Aorta (tissue), 5 donors: Measurements from ENCODE around the gene PTGER2. TPM values are rescaled to one million over a fixed set of nuclear protein-coding genes. Genes with fewer than 3 reads are reported as not detected.

Source experiments
- ATAC-seq: fragments of 200-7000 bp; cut with Tn5 transposase; one replicate; pipeline ENCODE4 v1.9.1; 2022; ENCODE audit warnings: moderate library complexity; ENCODE audit not compliant: low FRiP score
- DNase-seq, 2 donors: peaks; one replicate each; pipeline ENCODE4 v3.0.0-alpha.2; 2020
- H3K27ac ChIP-seq, 2 donors: one replicate each; pipeline ENCODE4 v1.5.1; 2013; ENCODE audit warnings: low read length in 2 of 2, mild to moderate bottlenecking in 2 of 2, moderate library complexity in 2 of 2, control low read depth in 1 of 2, inconsistent platforms in 1 of 2, low read depth in 1 of 2
- H3K27me3 ChIP-seq, 2 donors: one replicate each; pipeline ENCODE4 v1.6.1; 2013; ENCODE audit warnings: control low read depth in 1 of 2, low read length in 1 of 2, mild to moderate bottlenecking in 1 of 2, moderate library complexity in 1 of 2; ENCODE audit not compliant: insufficient read depth in 2 of 2, control insufficient read depth in 1 of 2
- H3K36me3 ChIP-seq, 2 donors: one replicate each; pipeline ENCODE4 v1.6.1; 2013; ENCODE audit warnings: control low read depth in 1 of 2, low read length in 1 of 2, mild to moderate bottlenecking in 1 of 2; ENCODE audit not compliant: insufficient read depth in 2 of 2, control insufficient read depth in 1 of 2
- H3K4me1 ChIP-seq, 2 donors: one replicate each; pipeline ENCODE4 v1.6.1; 2013; ENCODE audit warnings: low read length in 2 of 2, control low read depth in 1 of 2, mild to moderate bottlenecking in 1 of 2, moderate library complexity in 1 of 2; ENCODE audit not compliant: insufficient read depth in 2 of 2, control insufficient read depth in 1 of 2
- H3K4me3 ChIP-seq, 2 donors: one replicate each; pipeline ENCODE4 v1.5.1; 2013; ENCODE audit warnings: low read length in 2 of 2, control low read depth in 1 of 2, mild to moderate bottlenecking in 1 of 2
- H3K9me3 ChIP-seq: one replicate; pipeline ENCODE4 v1.6.1; 2013; ENCODE audit warnings: mild to moderate bottlenecking, low read length; ENCODE audit not compliant: control insufficient read depth
- WGBS, 2 donors: extraction: QIAGEN DNeasy Blood & Tissue Kit; methylation state at CpG; one replicate each; pipeline ENCODE4 v1.1.7; 2013; 5-methylcytosine and 5-hydroxymethylcytosine counted together
- intact Hi-C, 2 donors: fragments of 100-400 bp; cut with DNase I; formaldehyde crosslinking; loops; one replicate each; pipeline versions ENCODE4 v1.14.2 to v1.15.0; 2022
- polyA plus RNA-seq, 2 donors: library from polyadenylated mRNA; stranded (reverse); fragments of 200-250 nt; gene quantifications; one replicate each; pipeline ENCODE4 v1.2.3, GENCODE V29; 2013
- total RNA-seq, 2 donors: library from RNA; stranded (reverse); fragmentation: NEBNext Ultra II Directional; extraction: Animal tissue kit (Norgen Biotek cat#: 25700); gene quantifications; one replicate each; pipeline ENCODE4 v1.2.1, GENCODE V29; 2021
- donor health status: healthy with polysubstance abuse.
- donor health status: Bipolar disorder and iron deficiency.
- donor health status: DM: no; HTN: no; CAD: no.
- donor health status: DM: no; HTN: no; CAD: no.
- donor health status: DM: yes; HTN: yes; CAD: no.

The PTGER2 gene
- total and polyA plus RNA-seq, 4 donors, result 0.38 to 5.1 (median 2.6) TPM

GRCh38 chr14:52354242-52354641 is 40.1 kb downstream of the PTGER2 start:
- Histone ChIP-seq H3K27ac (no peak overlapping the region), H3K27me3 (no peaks in the 10 kb centered on the region), H3K36me3 (no peaks in the 10 kb centered on the region), H3K4me1 (peaks cover 0 to 3% of the 10 kb centered on the region in 2 donors), H3K4me3 (no peak overlapping the region), H3K9me3 (no peaks in the 10 kb centered on the region)
- no peak for ATAC-seq
- intact Hi-C loops, result no loop called here
- DNase-seq, result no peak

GRCh38 chr14:52355016-52355431 is 40.9 kb downstream of the PTGER2 start:
- H3K27me3 ChIP-seq, result no peaks in the 10 kb centered on the region
- H3K27ac ChIP-seq, result no peak overlapping the region
- intact Hi-C loops, result no loop called here
- peak; percentile 44 for ATAC-seq
- H3K36me3 ChIP-seq, result no peaks in the 10 kb centered on the region
- 30 to 31% methylated on average over 2 of the region's 2 CpGs for WGBS, 2 donors
- no peaks in the 10 kb centered on the region for H3K9me3 ChIP-seq
- no peak overlapping the region for H3K4me3 ChIP-seq
- DNase-seq, result no peak
- peaks cover 0 to 3% of the 10 kb centered on the region in 2 donors for H3K4me1 ChIP-seq

- no peaks in the 10 kb centered on the region for H3K36me3 ChIP-seq
- no peak overlapping the region for H3K27ac ChIP-seq
- peaks cover 0 to 3% of the 10 kb centered on the region in 2 donors for H3K4me1 ChIP-seq
- WGBS, 2 donors, result 47 to 55% methylated on average over 5 of the region's 5 CpGs
- H3K27me3 ChIP-seq, result no peaks in the 10 kb centered on the region
- no peaks in the 10 kb centered on the region for H3K9me3 ChIP-seq
- intact Hi-C loops, result no loop called here
- ATAC-seq (no peak), DNase-seq (no peak)
- H3K4me3 ChIP-seq, result no peak overlapping the region
These were observed 41.4 kb downstream of the PTGER2 start for GRCh38 chr14:52355526-52355925.

GRCh38 chr14:52356025-52356424 is 41.9 kb downstream of the PTGER2 start:
- intact Hi-C loops, result no loop called here
- no peak for ATAC-seq
- no peak for DNase-seq
- H3K27ac ChIP-seq, result no peak overlapping the region
- peaks cover 0 to 3% of the 10 kb centered on the region in 2 donors for H3K4me1 ChIP-seq
- no peaks in the 10 kb centered on the region for H3K27me3 ChIP-seq
- WGBS, 2 donors, result 88 to 91% methylated on average over 3 of the region's 3 CpGs
- H3K4me3 ChIP-seq, result no peak overlapping the region
- no peaks in the 10 kb centered on the region for H3K36me3 ChIP-seq
- no peaks in the 10 kb centered on the region for H3K9me3 ChIP-seq

GRCh38 chr14:52360831-52361230 is 46.7 kb downstream of the PTGER2 start:
- no peak for DNase-seq
- 72 to 75% methylated on average over 4 of the region's 4 CpGs for WGBS, 2 donors
- Histone ChIP-seq H3K9me3 (no peaks in the 10 kb centered on the region), H3K36me3 (no peaks in the 10 kb centered on the region), H3K27me3 (no peaks in the 10 kb centered on the region), H3K4me3 (no peak overlapping the region), H3K4me1 (no peaks in the 10 kb centered on the region), H3K27ac (no peak overlapping the region)
- intact Hi-C loops, result no loop called here
- ATAC-seq, result no peak

- H3K9me3 ChIP-seq, result peaks cover 2% of the 10 kb centered on the region
- 80 to 91% methylated on average over 2 of the region's 2 CpGs for WGBS, 2 donors
These were observed 49.1 kb downstream of the PTGER2 start for GRCh38 chr14:52363041-52363704.

GRCh38 chr14:52363961-52364360 is 49.8 kb downstream of the PTGER2 start:
- WGBS, 2 donors, result 73 to 90% methylated on average over 1 of the region's 1 CpG
- Histone ChIP-seq H3K4me3 (no peak overlapping the region), H3K9me3 (peaks cover 2% of the 10 kb centered on the region), H3K27me3 (no peaks in the 10 kb centered on the region), H3K36me3 (no peaks in the 10 kb centered on the region), H3K4me1 (no peaks in the 10 kb centered on the region), H3K27ac (no peak overlapping the region)
- intact Hi-C loops, result no loop called here
- no peak for ATAC-seq
- no peak for DNase-seq

More at GRCh38 chr14:52363041-52363704, 49.1 kb downstream of the PTGER2 start:
- Histone ChIP-seq H3K27me3 (no peaks in the 10 kb centered on the region), H3K27ac (no peak overlapping the region), H3K4me1 (no peaks in the 10 kb centered on the region), H3K36me3 (no peaks in the 10 kb centered on the region), H3K4me3 (no peak overlapping the region)
- intact Hi-C loops, result no loop called here
- DNase-seq (no peak), ATAC-seq (no peak)

GRCh38 chr14:52365071-52365470 is 51.0 kb downstream of the PTGER2 start:
- 97 to 100% methylated on average over 1 of the region's 1 CpG for WGBS, 2 donors
- intact Hi-C loops, result no loop called here
- peaks cover 2% of the 10 kb centered on the region for H3K9me3 ChIP-seq
- no peaks in the 10 kb centered on the region for H3K27me3 ChIP-seq
- no peak overlapping the region for H3K27ac ChIP-seq
- DNase-seq (no peak), ATAC-seq (no peak)
- H3K4me3 ChIP-seq, result no peak overlapping the region
- H3K4me1 ChIP-seq, result no peaks in the 10 kb centered on the region
- no peaks in the 10 kb centered on the region for H3K36me3 ChIP-seq

- WGBS, 2 donors, result 60% methylated on average over 3 of the region's 3 CpGs
- no peak overlapping the region for H3K27ac ChIP-seq
- DNase-seq, result no peak
- ATAC-seq, result no peak
- H3K4me1 ChIP-seq, result no peaks in the 10 kb centered on the region
- no peaks in the 10 kb centered on the region for H3K27me3 ChIP-seq
- no peak overlapping the region for H3K4me3 ChIP-seq
- intact Hi-C loops, result no loop called here
- no peaks in the 10 kb centered on the region for H3K36me3 ChIP-seq
- peaks cover 2% of the 10 kb centered on the region for H3K9me3 ChIP-seq
These were observed 52.7 kb downstream of the PTGER2 start for GRCh38 chr14:52366796-52367315.
